Activated gamma-delta T cell treated with anti-CD3 and anti-CD28 coated beads, Interleukin-2, amount 50 U/mL, for 16 hours (primary cell): ENCODE results near the gene CSNK1G2.

Source experiments
- DNase-seq: peaks from one replicate; pipeline ENCODE4 v3.0.0-alpha.2; 2020; ENCODE audit warnings: low read depth

CSNK1G2 gene

GRCh38 chr19:1941146-1942077 lies at the start of gene CSNK1G2:
Gene CSNK1G2, plus strand, starts transcription at chr19:1941172. Its CDS starts 28,601 bp downstream, at chr19:1969773.
- DNase-seq: no peak

- no peak for DNase-seq
Measured at GRCh38 chr19:1893791-1894190, 47.2 kb upstream of the CSNK1G2 start.

- no peak for DNase-seq
Measured at GRCh38 chr19:1896508-1896907, 44.5 kb upstream of the CSNK1G2 start.

GRCh38 chr19:1901940-1902404 lies 39.0 kb upstream of the CSNK1G2 start:
- DNase-seq: no peak

GRCh38 chr19:1902923-1903322 lies 38.0 kb upstream of the CSNK1G2 start:
- DNase-seq: no peak

- DNase-seq: no peak
Measured at GRCh38 chr19:1904860-1905109, 36.2 kb upstream of the CSNK1G2 start.

- DNase-seq: peak; percentile 97
Measured at GRCh38 chr19:1905110-1905862, 35.7 kb upstream of the CSNK1G2 start, which contains the start of the genes ADAT3 and SCAMP4. Gene ADAT3, plus strand, starts transcription at chr19:1905399. Its CDS starts 6,649 bp downstream, at chr19:1912048. Gene SCAMP4, plus strand, starts transcription at chr19:1905399. Its CDS starts 9,621 bp downstream, at chr19:1915020.

- no peak for DNase-seq
Measured at GRCh38 chr19:1905863-1906375, 35.1 kb upstream of the CSNK1G2 start.

GRCh38 chr19:1906985-1907562 lies 33.9 kb upstream of the CSNK1G2 start:
- no peak for DNase-seq

GRCh38 chr19:1907563-1908363 lies 33.2 kb upstream of the CSNK1G2 start:
- DNase-seq: no peak

- DNase-seq: no peak
Measured at GRCh38 chr19:1908364-1908678, 32.7 kb upstream of the CSNK1G2 start.

GRCh38 chr19:1909761-1910080 lies 31.3 kb upstream of the CSNK1G2 start:
- no peak for DNase-seq

- no peak for DNase-seq
Measured at GRCh38 chr19:1910177-1910576, 30.8 kb upstream of the CSNK1G2 start.

- DNase-seq: no peak
Measured at GRCh38 chr19:1911098-1911497, 29.9 kb upstream of the CSNK1G2 start.

GRCh38 chr19:1911995-1912394 lies 29.0 kb upstream of the CSNK1G2 start:
- DNase-seq: no peak

- no peak for DNase-seq
Measured at GRCh38 chr19:1912760-1913505, 28.0 kb upstream of the CSNK1G2 start.

- no peak for DNase-seq
Measured at GRCh38 chr19:1913781-1914577, 27.0 kb upstream of the CSNK1G2 start.

- DNase-seq: no peak
Measured at GRCh38 chr19:1914826-1915341, 26.1 kb upstream of the CSNK1G2 start.

- DNase-seq: no peak
Measured at GRCh38 chr19:1917146-1917545, 23.8 kb upstream of the CSNK1G2 start.

- DNase-seq: no peak
Measured at GRCh38 chr19:1917926-1918325, 23.0 kb upstream of the CSNK1G2 start.
